ENCODE results near the gene MED31. TPM values are rescaled to one million over a fixed set of nuclear protein-coding genes. Genes with fewer than 3 reads are reported as not detected.

Gene MED31
- total RNA-seq, 1 donor from 2014 or later: 17.4 TPM

- peaks cover 16% of the 10 kb centered on the region for H3K27me3 ChIP-seq
These were observed 30.9 kb upstream of the MED31 start for GRCh38 chr17:6682339-6682738.

DNA sequence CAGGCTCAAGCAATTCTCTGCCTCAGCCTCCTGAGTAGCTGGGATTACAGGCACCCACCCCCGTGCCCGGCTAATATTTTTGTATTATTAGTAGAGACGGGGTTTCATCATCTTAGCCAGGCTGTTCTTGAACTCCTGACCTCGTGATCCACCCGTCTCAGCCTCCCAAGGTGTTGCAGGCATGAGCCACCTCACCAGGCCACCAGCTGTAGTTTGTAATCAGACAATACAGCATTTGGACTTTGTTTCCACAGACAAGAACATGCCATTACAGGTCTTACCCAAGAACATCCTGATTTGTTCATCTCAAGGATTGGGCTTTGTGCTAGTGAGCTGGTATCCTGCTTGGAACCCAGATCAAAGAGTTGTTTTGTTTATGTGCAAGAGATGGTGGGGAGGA, 30.3 kb upstream of the MED31 start:
- H3K36me3 ChIP-seq: no peaks in the 10 kb centered on the region
- peaks cover 18% of the 10 kb centered on the region for H3K27me3 ChIP-seq
- H3K9me3 ChIP-seq: no peaks in the 10 kb centered on the region
- H3K4me1 ChIP-seq: no peaks in the 10 kb centered on the region
- intact Hi-C loops (cut with DNase I): no loop called here
- DNase-seq: no peak
- no peak overlapping the region for H3K27ac ChIP-seq
- H3K4me3 ChIP-seq: no peak overlapping the region
- TF ChIP-seq, protein P1, sequence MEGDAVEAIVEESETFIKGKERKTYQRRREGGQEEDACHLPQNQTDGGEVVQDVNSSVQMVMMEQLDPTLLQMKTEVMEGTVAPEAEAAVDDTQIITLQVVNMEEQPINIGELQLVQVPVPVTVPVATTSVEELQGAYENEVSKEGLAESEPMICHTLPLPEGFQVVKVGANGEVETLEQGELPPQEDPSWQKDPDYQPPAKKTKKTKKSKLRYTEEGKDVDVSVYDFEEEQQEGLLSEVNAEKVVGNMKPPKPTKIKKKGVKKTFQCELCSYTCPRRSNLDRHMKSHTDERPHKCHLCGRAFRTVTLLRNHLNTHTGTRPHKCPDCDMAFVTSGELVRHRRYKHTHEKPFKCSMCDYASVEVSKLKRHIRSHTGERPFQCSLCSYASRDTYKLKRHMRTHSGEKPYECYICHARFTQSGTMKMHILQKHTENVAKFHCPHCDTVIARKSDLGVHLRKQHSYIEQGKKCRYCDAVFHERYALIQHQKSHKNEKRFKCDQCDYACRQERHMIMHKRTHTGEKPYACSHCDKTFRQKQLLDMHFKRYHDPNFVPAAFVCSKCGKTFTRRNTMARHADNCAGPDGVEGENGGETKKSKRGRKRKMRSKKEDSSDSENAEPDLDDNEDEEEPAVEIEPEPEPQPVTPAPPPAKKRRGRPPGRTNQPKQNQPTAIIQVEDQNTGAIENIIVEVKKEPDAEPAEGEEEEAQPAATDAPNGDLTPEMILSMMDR (IDR thresholded peaks at IDR 0.05): no peak
- no peak for ATAC-seq

More at GRCh38 chr17:6682339-6682738, 30.9 kb upstream of the MED31 start:
- ATAC-seq (no peak), DNase-seq (no peak)
- no peak overlapping the region for H3K27ac ChIP-seq
- TF ChIP-seq, protein P1 (IDR thresholded peaks at IDR 0.05): no peak
- H3K9me3 ChIP-seq: no peaks in the 10 kb centered on the region
- intact Hi-C loops (cut with DNase I): no loop called here
- H3K36me3 ChIP-seq: no peaks in the 10 kb centered on the region
- no peak overlapping the region for H3K4me3 ChIP-seq
- H3K4me1 ChIP-seq: no peaks in the 10 kb centered on the region

GRCh38 chr17:6681176-6681575, 29.8 kb upstream of the MED31 start:
- TF ChIP-seq, protein P1 (IDR thresholded peaks at IDR 0.05): no peak
- no peak overlapping the region for H3K4me3 ChIP-seq
- no peak overlapping the region for H3K27ac ChIP-seq
- intact Hi-C loops (cut with DNase I): no loop called here
- H3K36me3 ChIP-seq: no peaks in the 10 kb centered on the region
- ATAC-seq (no peak), DNase-seq (no peak)
- peaks cover 18% of the 10 kb centered on the region for H3K27me3 ChIP-seq
- no peaks in the 10 kb centered on the region for H3K4me1 ChIP-seq
- no peaks in the 10 kb centered on the region for H3K9me3 ChIP-seq

DNA sequence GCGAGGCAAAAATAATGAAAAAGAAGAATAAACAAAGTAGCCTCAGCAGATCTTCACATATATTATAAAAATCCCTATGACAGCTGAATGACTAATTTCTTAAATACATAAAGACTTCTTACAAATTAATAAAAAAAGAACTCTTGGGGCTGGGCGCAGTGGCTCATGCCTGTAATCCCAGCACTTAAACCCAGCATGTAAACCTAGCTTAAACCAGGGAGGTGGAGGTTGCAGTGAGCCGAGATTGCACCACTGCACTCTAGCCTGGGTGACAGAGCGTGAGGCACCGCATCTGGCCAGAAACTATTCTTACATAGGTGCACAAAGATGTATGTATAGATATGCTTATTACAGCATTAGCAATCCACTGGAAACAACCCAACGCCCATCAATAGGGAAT, 27.8 kb upstream of the MED31 start:
- Histone ChIP-seq H3K9me3 (no peaks in the 10 kb centered on the region), H3K4me3 (no peak overlapping the region), H3K27me3 (peaks cover 18% of the 10 kb centered on the region), H3K36me3 (no peaks in the 10 kb centered on the region), H3K27ac (no peak overlapping the region), H3K4me1 (no peaks in the 10 kb centered on the region)
- DNase-seq: no peak
- intact Hi-C loops (cut with DNase I): no loop called here
- TF ChIP-seq, protein P1 (IDR thresholded peaks at IDR 0.05): no peak
- ATAC-seq: no peak

DNA sequence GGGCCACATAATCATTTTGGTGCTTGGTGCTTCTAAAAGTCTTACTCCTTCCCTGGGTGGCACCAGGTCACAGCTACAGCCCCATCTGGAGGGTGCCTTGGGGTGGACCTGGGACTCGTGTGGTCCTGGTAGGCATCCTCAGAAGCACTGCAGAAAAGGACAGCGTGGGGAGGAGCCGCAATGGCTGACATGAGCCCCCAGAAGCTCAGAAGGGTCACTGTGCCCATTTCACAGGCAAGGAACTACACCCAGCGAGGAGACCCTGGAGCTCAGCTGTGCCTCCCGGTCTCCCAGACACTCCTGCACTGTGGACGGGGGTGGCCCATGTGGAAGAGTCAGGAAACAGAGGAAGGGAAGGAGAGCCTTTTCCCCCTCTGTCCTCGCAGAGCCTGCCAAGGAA, 26.5 kb upstream of the MED31 start:
- intact Hi-C loops (cut with DNase I): no loop called here
- Histone ChIP-seq H3K4me3 (no peak overlapping the region), H3K9me3 (no peaks in the 10 kb centered on the region), H3K4me1 (no peaks in the 10 kb centered on the region), H3K36me3 (no peaks in the 10 kb centered on the region), H3K27ac (no peak overlapping the region), H3K27me3 (peaks cover 18% of the 10 kb centered on the region)
- no peak for ATAC-seq
- DNase-seq: no peak
- TF ChIP-seq, protein P1 (IDR thresholded peaks at IDR 0.05): no peak

GRCh38 chr17:6677158-6677831, 25.9 kb upstream of the MED31 start:
- Histone ChIP-seq H3K27me3 (peaks cover 18% of the 10 kb centered on the region), H3K4me3 (no peak overlapping the region), H3K4me1 (no peaks in the 10 kb centered on the region), H3K27ac (no peak overlapping the region), H3K36me3 (no peaks in the 10 kb centered on the region), H3K9me3 (no peaks in the 10 kb centered on the region)
- intact Hi-C loops (cut with DNase I): no loop called here
- TF ChIP-seq, protein P1 (IDR thresholded peaks at IDR 0.05): no peak
- no peak for DNase-seq
- ATAC-seq: no peak

Data from upper lobe of right lung (tissue), 1 donor.